Activated T-helper 17 cell treated with anti-CD3 and anti-CD28 coated beads, Interleukin-2, amount 50 U/mL, for 72 hours (primary cell): ENCODE data around the gene FANCC. TPM values are rescaled to one million over a fixed set of nuclear protein-coding genes. Genes with fewer than 3 reads are reported as not detected.
A peak's percentile ranks its signal among the peaks of the same experiment; 100 is the strongest.
"Not testable (repeated sequence)": the region's sequence is repeated elsewhere in the genome, so short reads cannot be mapped to it uniquely, and the experiment has no call there.

Experiments used
- ATAC-seq: fragments of 150-1000 bp; cut with Tn5 transposase; replicated peaks from 2 replicates; pipeline ENCODE4 v1.10.0; 2021; ENCODE audit warnings: mild to moderate bottlenecking, moderate library complexity
- H3K27ac Mint-ChIP-seq: one replicate; pipeline ENCODE4 v1.8.0; 2022; ENCODE audit warnings: mixed read lengths
- H3K27me3 Mint-ChIP-seq: one replicate; pipeline ENCODE4 v1.8.0; 2022; ENCODE audit warnings: mixed read lengths
- H3K36me3 Mint-ChIP-seq: one replicate; pipeline ENCODE4 v1.8.0; 2022; ENCODE audit warnings: low read depth, mild to moderate bottlenecking, mixed read lengths
- H3K4me1 Mint-ChIP-seq: one replicate; pipeline ENCODE4 v1.8.0; 2022; ENCODE audit warnings: mixed read lengths
- H3K4me3 Mint-ChIP-seq: one replicate; pipeline ENCODE4 v1.8.0; 2022; ENCODE audit warnings: mild to moderate bottlenecking, mixed read lengths
- H3K9me3 Mint-ChIP-seq: one replicate; pipeline ENCODE4 v1.8.0; 2022; ENCODE audit warnings: mixed read lengths
- total RNA-seq, 2 donors: library from RNA; stranded (reverse); gene quantifications; one replicate each; pipeline ENCODE4 v1.2.3, GENCODE V29; 2022

The FANCC gene
- total RNA-seq, 2 donors from 2014 or later, result 8.8 to 13.8 TPM

DNA sequence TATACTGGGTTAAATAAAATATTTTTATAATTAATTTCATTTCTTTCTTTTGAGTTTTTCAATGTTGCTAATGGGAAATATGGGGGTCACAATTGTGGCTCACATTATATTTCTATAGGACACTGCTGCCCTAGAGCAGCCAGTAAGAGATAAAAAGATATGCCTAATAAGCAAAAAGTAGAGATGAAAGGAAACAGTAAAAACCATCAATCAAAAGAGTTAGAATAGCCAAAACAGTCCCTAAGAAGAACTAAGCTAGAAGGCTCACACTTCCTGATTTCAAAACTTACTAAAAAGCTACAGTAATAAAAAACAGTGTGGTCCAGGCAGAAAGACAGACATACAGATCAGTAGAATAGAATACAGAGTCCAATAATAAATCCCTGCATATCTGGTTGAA, 104.4 kb downstream of the FANCC start:
- ATAC-seq, result no peak
- Mint-ChIP-seq H3K4me3 (no peak overlapping the region), H3K27ac (no peak overlapping the region), H3K4me1 (no peaks in the 10 kb centered on the region), H3K9me3 (no peaks in the 10 kb centered on the region), H3K27me3 (no peaks in the 10 kb centered on the region), H3K36me3 (no peaks in the 10 kb centered on the region)

DNA sequence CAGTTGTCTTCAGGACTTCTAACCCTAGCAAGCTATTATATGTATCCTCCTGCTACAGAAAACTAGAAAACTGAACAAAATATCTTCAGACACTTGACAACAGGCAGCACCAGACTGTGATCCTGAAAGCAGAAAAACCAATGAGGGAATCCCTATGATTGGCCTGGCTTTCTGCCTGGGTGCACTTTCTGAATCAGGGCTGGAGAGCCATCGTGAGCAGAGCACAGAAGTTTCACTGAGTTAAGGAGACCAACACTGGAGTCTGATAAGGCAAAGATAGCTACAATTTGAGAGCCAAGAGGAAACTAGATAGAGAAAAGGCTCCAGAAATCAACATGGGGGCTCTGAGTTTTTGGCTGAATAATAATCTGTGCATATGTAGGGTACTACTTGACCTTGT, 106.5 kb downstream of the FANCC start:
- Mint-ChIP-seq H3K36me3 (no peaks in the 10 kb centered on the region), H3K27me3 (no peaks in the 10 kb centered on the region), H3K9me3 (no peaks in the 10 kb centered on the region), H3K27ac (no peak overlapping the region), H3K4me3 (no peak overlapping the region), H3K4me1 (no peaks in the 10 kb centered on the region)
- no peak for ATAC-seq

DNA sequence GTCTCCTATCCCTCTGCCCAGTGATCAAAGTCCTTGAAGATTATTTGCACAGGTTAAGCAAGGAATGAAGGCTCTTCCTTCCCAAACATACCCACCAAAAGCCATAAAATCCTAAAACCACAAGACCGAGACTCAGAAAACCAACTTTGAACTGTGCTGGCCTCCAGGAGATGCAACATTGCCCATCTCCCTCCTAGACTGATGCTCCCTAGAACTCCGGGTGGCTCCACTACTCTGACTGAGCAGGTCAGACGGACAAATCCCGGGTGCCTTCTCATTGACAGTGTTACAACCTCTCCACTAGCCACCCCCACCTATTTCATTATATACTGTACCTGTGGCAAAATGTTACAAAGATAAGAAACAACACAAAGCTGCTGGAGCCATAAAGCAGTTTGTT, 110.1 kb downstream of the FANCC start:
- Mint-ChIP-seq H3K27me3 (no peaks in the 10 kb centered on the region), H3K9me3 (no peaks in the 10 kb centered on the region), H3K36me3 (no peaks in the 10 kb centered on the region), H3K27ac (no peak overlapping the region), H3K4me1 (no peaks in the 10 kb centered on the region), H3K4me3 (no peak overlapping the region)
- ATAC-seq, result no peak

DNA sequence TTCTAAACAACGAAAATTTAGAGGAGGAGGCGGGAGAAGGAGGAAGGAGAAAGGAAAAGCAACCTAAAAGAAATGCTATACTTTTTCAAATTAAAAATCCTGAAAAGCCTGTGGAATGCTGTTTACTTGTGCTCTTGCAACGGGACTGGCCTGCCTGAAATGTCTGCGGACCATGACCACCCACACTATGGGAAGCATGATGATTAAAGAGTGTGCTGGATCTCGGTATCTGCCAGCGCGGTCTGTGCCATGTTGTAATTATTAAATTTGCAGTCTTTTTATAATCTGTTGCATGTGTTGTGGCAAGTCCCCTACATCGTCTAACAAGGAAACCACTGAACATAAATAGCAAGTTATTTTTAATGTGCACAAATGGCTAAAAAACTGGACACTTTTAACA, 111.4 kb downstream of the FANCC start:
- no peaks in the 10 kb centered on the region for H3K9me3 Mint-ChIP-seq
- no peaks in the 10 kb centered on the region for H3K27me3 Mint-ChIP-seq
- no peak for ATAC-seq
- no peaks in the 10 kb centered on the region for H3K4me1 Mint-ChIP-seq
- H3K4me3 Mint-ChIP-seq, result no peak overlapping the region
- H3K36me3 Mint-ChIP-seq, result no peaks in the 10 kb centered on the region
- no peak overlapping the region for H3K27ac Mint-ChIP-seq

DNA sequence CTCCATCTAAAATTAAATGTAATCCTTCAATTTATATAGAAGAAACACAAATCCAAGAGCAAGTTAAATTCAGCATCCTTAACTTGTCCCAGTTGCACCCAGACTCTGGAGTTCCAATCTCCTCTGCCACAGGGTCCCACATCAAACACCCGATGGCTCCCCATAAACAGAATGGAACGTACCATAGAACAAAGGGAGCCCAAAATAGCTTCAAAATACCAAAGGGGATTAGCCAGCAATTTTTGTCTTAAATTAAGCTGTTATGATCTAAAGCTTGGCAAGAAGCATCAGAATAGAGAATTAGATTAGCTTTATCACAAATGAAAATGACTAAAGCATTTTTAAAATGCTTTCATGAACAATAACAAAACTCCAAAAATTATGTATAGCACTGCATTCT, 112.8 kb downstream of the FANCC start:
- no peak overlapping the region for H3K27ac Mint-ChIP-seq
- H3K27me3 Mint-ChIP-seq, result no peaks in the 10 kb centered on the region
- no peaks in the 10 kb centered on the region for H3K9me3 Mint-ChIP-seq
- no peaks in the 10 kb centered on the region for H3K4me1 Mint-ChIP-seq
- no peak overlapping the region for H3K4me3 Mint-ChIP-seq
- ATAC-seq, result no peak
- H3K36me3 Mint-ChIP-seq, result no peaks in the 10 kb centered on the region

DNA sequence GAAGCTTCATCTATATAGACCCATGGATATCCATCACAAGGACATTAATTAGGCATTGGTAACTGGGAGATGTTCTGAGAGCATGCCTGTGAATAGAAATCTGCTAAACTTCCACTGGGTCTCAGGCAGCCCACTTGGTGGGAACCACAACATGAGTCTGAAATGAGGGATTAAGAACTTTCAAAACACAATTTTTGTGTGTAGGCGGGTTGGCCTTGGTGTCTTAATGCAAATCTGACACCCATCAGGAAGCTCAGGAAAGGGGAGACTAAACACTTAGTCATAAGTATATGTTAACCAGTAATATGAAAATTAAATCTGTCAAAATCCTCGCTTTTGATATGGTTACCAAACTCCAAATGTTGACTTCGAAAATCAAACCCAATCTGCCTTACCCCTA, 113.2 kb downstream of the FANCC start:
- Mint-ChIP-seq H3K27ac (no peak overlapping the region), H3K36me3 (no peaks in the 10 kb centered on the region), H3K4me3 (no peak overlapping the region), H3K4me1 (no peaks in the 10 kb centered on the region), H3K9me3 (no peaks in the 10 kb centered on the region), H3K27me3 (no peaks in the 10 kb centered on the region)
- no peak for ATAC-seq

DNA sequence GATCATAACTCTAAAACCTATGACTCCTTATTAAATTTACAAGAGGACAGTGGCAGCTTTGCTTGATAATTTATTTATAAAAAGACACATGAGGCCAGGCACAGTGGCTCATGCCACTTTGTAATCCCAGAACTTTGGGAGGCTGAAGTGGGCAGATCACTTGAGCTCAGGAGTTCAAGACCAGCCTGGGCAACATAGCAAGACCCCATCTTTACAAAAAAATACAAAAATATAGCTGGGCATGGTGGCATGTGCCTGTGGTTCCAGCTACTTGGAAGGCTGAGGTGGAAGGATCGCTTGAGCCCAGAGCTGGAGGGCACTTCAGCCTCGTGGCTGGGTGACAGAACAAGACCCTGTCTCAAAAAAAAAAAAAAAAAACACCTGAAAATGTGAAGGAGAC, 114.5 kb downstream of the FANCC start:
- not testable (repeated sequence) for ATAC-seq, H3K4me1 Mint-ChIP-seq, H3K27ac Mint-ChIP-seq, H3K9me3 Mint-ChIP-seq, H3K4me3 Mint-ChIP-seq, H3K36me3 Mint-ChIP-seq, H3K27me3 Mint-ChIP-seq

DNA sequence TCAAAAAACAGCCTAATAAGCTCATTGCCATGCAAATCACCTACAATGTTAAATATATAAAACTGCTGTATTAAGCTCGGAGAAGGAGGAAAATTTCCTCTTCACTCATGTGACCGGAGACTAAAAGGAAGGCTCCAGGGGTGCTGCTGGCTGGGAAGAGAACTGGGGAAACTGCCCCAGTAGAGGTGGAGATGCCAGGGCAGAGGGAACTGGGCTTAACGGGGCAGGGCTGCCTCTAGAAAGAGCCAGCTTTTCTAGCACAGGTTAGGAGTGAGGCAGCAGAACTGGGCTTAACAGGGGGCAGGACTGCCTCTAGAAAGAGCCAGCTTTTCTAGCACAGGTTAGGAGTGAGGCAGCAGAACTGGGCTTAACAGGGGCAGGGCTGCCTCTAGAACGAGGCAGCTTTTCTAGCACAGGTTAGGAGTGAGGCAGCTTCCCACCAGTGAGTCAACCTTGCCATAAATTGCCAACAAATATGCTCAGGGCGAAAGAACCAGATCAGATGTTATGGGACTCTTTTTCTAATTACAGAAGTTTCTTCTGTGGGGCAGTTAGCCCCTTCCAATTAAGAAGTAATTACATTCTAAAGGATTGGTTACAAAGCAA, 115.3 kb downstream of the FANCC start:
- no peaks in the 10 kb centered on the region for H3K9me3 Mint-ChIP-seq
- no peaks in the 10 kb centered on the region for H3K36me3 Mint-ChIP-seq
- ATAC-seq, result no peak
- no peak overlapping the region for H3K27ac Mint-ChIP-seq
- H3K27me3 Mint-ChIP-seq, result no peaks in the 10 kb centered on the region
- no peaks in the 10 kb centered on the region for H3K4me1 Mint-ChIP-seq
- no peak overlapping the region for H3K4me3 Mint-ChIP-seq

DNA sequence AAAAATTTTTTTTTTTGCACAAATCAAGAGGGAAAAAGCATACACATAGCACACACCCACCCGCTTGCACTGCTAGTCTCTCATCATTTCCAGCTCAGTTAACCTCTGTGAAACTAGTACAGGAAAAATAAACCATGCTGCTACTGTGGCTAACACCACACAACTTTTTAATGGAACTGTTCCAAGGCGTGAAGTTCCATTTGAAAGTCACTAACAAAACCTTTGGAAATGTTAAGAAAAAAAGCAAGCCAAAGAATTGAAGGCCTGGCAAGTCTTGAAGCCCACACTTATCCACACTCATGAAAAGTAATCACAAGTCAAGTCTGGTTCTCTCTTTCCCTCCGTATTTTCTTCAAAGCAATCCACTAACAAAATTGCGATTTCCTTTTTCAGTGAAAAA, 116.3 kb downstream of the FANCC start:
- Mint-ChIP-seq H3K4me1 (no peaks in the 10 kb centered on the region), H3K27ac (no peak overlapping the region), H3K27me3 (no peaks in the 10 kb centered on the region), H3K4me3 (no peak overlapping the region), H3K36me3 (no peaks in the 10 kb centered on the region), H3K9me3 (no peaks in the 10 kb centered on the region)
- ATAC-seq, result no peak

DNA sequence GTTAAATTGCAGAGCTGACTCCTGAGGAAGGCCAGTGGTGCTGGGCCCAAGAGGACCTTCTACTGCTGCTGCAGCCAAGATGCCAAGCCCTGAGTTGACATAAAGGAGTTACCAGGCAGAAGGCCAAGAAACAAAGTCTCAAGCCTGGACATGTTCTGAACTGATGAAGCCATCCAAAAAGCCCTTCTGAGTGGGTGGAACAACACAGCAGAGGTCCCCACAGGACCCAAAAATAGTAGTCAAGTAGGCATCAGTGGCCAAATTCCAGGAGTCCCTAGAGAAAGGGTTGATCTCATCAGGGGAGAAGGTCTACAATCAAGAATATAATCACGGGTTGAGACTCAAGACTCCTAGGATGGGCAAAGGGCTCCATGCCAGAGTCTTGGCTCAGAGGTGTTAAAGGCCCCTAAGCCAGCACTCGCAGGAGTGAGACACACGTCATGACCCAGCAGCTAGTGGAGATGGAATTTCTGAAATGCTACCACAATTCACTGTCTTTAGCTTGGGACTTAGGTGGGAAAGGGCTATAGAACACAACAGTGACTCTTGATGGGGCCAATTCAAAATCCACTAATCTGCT, 119.7 kb downstream of the FANCC start:
- ATAC-seq, result no peak
- H3K36me3 Mint-ChIP-seq, result no peaks in the 10 kb centered on the region
- no peak overlapping the region for H3K4me3 Mint-ChIP-seq
- H3K9me3 Mint-ChIP-seq, result peaks cover 3% of the 10 kb centered on the region
- no peaks in the 10 kb centered on the region for H3K27me3 Mint-ChIP-seq
- H3K4me1 Mint-ChIP-seq, result no peaks in the 10 kb centered on the region
- no peak overlapping the region for H3K27ac Mint-ChIP-seq

DNA sequence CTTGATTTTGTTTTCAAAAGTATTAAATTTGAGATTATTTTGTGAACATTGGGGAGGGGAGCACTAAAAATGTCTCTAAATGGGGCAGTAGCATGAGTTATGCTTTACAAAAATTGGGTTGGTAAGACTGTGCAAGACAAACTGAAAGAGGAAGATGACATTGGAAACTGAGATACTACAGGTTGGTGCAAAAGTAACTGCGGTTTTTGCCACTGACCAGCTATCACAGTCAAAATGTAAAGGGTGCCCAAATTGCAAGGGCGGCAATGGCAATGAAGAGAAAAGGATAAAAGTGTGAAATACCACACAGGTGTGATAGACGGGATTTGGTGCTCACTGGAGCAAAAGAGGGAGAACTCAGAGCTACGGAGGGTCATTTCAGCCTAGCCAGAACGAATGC, 124.0 kb downstream of the FANCC start:
- H3K4me3 Mint-ChIP-seq, result no peak overlapping the region
- no peak for ATAC-seq
- H3K27ac Mint-ChIP-seq, result no peak overlapping the region
- H3K4me1 Mint-ChIP-seq, result peaks cover 21% of the 10 kb centered on the region
- peaks cover 4% of the 10 kb centered on the region for H3K9me3 Mint-ChIP-seq
- H3K27me3 Mint-ChIP-seq, result no peaks in the 10 kb centered on the region
- H3K36me3 Mint-ChIP-seq, result no peaks in the 10 kb centered on the region

DNA sequence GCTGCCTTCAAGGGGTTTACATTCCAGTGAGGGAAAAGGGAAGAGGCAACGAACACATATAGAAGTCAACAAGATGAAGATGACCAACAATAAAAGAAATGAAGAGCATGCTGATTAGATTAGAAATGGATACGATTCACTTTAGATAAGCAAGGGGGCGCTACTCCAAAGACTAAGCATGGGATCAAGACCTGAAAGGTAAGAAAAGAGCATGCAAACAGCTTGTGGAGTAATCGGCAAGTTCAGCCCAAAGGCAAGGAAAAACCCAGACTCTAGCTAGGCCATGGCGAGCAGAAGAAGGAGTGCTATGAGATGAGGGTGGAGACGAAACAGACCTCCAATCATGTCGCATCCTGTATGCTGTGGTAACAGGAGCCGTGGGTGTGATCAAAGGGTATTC, 124.4 kb downstream of the FANCC start:
- Mint-ChIP-seq H3K9me3 (peaks cover 4% of the 10 kb centered on the region), H3K27me3 (no peaks in the 10 kb centered on the region), H3K4me1 (peaks cover 23% of the 10 kb centered on the region), H3K36me3 (no peaks in the 10 kb centered on the region), H3K4me3 (no peak overlapping the region), H3K27ac (no peak overlapping the region)
- ATAC-seq, result no peak

DNA sequence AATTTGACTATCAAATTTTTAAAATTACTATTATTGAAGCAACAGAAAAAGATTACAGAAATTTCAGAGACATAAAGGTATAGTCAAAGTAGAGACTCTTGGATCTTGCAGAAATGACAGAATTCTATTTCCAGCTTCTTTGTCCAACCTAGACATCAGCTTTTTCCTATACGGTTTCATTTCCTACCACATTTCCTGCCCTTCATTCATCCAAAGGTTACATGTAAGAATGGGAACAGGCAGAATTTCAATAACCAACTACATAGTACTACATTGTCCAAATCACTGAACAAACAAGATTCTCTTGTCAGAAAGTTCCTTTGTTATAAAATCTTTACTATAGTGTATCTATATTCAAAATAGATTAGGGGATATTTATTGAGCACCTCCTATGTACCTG, 124.9 kb downstream of the FANCC start:
- H3K9me3 Mint-ChIP-seq, result peaks cover 4% of the 10 kb centered on the region
- H3K4me3 Mint-ChIP-seq, result no peak overlapping the region
- no peak for ATAC-seq
- H3K36me3 Mint-ChIP-seq, result no peaks in the 10 kb centered on the region
- peaks cover 23% of the 10 kb centered on the region for H3K4me1 Mint-ChIP-seq
- H3K27me3 Mint-ChIP-seq, result no peaks in the 10 kb centered on the region
- H3K27ac Mint-ChIP-seq, result no peak overlapping the region

DNA sequence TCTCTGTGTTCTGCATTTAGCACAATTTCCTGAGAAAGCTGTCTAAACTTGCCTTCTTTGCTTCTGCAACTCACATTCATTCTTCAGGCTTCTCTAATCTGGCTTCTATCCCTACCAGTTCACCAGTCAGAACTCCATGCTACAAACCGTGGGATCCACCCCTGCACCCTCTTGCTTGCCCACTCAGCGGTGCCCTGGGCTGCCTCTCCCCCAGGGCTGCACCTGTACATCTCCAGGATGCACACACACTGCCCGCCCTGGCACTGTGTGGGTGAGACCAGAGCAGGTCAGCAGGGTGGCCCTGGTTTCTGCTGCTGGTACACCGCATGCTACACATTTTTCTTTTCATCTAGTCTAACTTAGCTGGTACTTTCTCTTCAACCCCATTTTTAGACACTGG, 127.1 kb downstream of the FANCC start:
- peak overlapping the region; percentile 46 for H3K27ac Mint-ChIP-seq
- peak overlapping the region; percentile 53 for H3K4me3 Mint-ChIP-seq
- ATAC-seq, result no peak
- peaks cover 4% of the 10 kb centered on the region for H3K9me3 Mint-ChIP-seq
- peaks cover 23% of the 10 kb centered on the region for H3K4me1 Mint-ChIP-seq
- no peaks in the 10 kb centered on the region for H3K27me3 Mint-ChIP-seq
- no peaks in the 10 kb centered on the region for H3K36me3 Mint-ChIP-seq

DNA sequence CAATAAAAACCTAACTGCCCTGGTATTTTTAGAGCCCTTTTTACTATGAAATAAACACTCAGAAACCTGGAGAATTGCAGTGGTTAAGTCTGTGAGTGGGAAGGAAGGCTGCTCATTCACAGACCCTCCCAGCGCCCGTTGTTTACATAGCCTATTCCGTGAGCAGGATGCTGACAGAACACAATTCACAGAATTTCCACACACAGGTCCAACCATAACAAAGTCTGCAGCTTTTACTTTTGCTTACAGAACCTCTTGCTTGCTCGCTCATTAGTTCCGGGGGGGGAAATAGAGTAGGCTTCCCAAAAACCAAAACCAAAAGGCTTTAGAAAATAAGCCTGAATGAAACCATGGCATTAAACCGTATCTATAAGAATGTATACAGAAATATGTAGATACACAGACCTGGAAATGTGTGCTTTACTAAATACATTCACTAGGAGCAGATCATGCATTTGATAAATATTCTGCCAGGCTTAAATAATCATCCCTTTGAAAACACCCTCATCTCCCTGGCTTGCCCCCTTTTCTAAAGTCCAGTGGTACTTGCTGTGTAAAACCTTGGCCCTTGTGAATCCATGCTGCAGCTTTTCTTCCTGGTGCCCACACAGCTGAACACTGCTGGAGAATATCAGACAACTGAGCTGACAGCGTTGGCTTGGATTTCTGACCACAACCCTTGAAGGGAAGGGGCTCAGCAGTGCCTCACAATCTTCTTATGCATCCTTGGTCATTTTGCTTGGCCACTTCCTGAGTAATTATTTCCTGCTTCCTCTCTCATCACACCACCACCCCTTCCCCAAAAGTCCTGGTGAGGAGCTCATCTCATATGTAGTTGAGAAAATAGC, 128.0 kb downstream of the FANCC start:
- Mint-ChIP-seq H3K4me1 (peaks cover 23% of the 10 kb centered on the region), H3K27ac (peak overlapping the region; percentile 46), H3K27me3 (no peaks in the 10 kb centered on the region), H3K4me3 (peak overlapping the region; percentile 53), H3K9me3 (peaks cover 4% of the 10 kb centered on the region), H3K36me3 (no peaks in the 10 kb centered on the region)
- ATAC-seq, result peak; percentile 59
